Measurements from ENCODE around the gene ABCG1.

ABCG1 gene

DNA sequence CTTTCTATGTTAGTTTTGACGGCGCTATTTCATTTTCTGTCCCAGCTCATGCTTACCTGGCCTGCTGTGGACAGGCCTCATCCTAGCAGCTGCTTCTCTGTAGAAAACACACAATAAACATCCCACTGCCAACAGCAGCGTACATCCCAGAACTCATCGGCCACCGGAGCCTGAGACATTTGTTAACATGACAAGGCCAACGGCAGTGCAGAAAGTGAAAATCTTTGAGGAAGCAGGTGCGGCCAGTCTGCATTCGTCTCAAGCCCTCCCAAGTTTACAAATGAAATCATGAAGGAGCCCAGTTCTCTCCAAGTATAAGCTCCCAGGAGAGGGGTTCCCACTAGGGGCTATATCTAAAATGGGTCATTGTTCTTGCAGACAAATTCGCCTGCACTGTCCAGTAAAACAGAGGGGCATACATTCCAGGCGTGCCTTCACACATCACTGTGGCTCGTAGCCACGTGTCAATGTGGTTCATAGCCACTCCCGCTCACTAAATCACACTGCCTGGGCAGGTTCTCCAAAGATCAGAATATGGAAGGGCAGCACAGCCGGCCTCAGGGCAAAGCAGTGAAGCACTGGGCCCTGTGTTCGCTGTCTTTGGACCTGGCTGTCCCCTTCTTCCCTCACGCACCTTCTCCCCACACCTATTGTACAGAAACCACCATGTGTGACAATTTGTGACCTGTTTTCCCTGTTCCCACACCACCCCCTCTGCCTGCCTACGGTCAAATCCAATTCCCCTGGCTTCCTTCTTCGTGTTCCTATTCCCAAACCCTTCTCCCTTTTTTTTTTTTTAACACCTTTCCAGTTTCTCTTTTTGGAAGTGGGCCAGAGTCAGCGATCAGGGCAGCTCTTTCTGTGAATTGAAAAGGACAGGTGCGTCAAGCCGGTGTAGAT lies 27.0 kb upstream of the ABCG1 start:
- in situ Hi-C loops (cut with MboI; ENCODE audit: low sequenced_read_pairs) = no loop called here

DNA sequence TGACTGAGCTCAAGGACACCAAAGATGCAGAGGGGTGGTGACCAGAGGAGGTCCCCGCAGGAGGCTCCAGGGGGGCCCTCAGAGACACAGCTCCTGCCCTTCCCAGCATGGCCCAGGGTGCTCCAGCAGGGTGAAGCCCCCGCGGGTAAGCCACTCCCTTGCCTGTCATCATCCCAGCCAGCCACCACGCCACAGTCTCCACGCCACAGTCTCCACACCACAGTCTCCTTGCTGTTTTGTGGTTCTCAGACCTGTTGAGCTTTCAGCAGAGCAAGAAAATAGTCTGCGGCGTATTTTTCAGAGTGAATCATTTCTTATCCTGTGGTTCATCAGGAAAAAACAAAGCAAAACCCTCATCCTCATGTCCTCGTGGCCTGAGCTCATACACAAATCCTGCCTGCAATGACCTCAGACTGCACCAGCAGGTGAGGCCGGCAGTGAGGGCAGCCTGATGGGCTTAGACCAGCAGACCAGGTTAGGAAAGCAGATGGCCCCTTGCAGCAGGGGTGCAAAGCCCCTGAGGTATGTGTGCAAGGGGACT lies 25.7 kb upstream of the ABCG1 start:
- in situ Hi-C loops (cut with MboI; ENCODE audit: low sequenced_read_pairs) = no loop called here

DNA sequence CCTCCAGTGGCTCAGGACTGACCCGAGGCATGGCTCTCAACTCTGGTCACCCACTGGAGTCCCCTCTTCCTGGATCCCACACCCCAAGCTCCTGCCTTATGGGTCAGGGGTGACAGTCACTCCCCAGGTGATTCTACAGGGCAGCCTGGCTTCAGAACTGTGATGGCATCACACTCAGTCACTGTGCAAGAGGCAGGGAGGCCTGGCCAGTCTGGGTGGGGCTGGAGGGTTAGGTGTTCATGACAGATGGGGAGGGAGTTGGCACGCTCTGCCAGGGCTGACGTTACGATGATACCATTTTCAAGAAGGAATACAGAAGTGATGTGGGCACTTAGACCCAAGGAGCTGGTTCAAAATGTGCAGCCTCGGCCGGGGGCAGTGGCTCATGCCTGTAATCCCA lies 25.2 kb upstream of the ABCG1 start:
- in situ Hi-C loops (cut with MboI; ENCODE audit: low sequenced_read_pairs) = no loop called here

DNA sequence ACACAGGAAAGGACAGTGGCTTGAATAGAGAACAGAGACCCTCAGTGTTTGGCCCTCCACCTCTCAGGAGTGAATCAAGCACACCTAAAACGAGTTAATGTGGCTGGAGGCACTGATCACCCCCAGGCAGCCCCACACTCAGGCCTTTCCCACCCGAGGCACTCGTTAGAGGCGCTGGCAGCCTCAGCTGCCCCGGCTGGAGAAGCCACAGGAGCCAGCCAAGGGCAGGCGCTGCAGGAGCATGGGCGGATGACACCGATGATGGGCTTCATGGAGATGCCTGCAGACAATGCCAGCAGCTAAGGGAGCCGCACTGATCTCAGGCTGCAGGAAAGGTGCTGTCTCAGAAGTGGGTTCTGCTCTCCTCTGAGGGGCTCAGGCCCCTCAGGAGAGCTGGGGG lies 24.1 kb upstream of the ABCG1 start:
- in situ Hi-C loops (cut with MboI; ENCODE audit: low sequenced_read_pairs) = no loop called here

DNA sequence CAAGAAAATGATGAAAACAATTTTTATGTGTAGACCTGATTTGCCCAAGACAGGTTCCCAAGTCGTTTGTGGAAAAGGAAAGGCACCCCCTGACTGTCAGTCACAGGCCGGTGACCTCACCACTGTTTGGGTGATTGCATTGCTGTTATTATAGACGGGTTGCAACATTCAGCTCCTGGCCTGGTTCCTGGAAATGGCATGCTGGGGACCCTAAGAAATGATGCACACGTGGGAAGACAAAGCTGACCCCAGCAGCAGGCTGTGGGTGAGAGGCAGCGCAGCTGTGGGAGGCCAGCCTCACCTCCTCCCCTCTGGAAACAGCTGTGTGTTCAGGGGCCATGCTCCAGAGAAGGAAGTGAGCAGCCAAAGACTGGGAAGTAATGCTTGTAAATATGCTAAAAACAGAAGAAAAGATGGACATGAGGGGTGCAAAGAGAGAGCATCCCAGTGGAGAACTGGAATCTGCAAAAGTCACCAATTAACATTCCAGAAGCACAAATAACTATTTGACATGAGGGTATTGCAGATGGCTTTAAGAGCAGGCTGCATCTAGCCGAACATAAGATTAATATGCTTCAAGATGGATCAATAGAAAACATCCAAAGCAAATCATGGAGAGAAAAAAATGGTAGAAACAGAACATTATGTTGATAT lies 23.4 kb upstream of the ABCG1 start:
- in situ Hi-C loops (cut with MboI; ENCODE audit: low sequenced_read_pairs) = no loop called here

DNA sequence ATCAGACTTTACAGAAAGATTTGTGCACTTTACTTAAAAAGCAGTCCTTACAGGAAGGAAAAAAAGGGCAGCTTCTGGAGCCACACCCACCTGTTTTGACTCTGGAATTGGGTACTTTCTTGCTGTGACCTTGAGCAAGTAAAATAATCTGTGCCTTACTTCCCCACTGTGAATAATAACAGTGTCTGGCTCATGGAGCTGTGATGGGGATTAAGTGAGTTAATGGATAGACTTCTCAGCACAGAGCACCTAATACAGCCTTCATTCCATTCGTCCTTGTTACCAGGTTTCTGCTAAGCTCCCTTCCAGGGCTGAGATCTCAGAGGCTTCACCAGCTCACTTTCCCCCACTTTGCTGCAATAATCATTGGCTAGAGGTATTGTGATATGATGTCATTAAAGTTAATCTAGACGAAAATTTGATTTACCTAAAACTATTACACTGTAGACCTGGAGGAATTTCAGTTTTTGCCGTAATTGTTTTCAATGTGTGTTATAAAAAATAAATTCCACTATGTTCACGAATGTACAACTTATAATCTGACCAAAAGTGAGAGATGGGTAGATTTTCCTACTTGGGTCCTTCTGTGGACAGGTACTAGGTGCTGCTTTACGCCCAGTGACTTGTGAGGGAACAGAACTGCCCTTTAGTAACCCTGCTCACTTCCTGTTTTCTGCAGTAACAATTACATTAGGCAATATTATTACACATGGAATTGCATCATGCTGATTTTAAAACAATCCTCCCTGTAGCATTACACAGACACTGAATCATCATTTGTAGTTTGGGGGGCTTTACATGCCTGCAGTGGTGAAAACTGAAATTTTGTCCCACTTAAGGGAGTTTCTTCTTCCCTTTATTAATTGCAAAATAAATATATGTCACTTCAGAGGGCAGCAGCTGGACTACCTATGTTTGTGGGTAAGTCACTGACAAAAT lies 19.7 kb upstream of the ABCG1 start:
- in situ Hi-C loops (cut with MboI; ENCODE audit: low sequenced_read_pairs) = no loop called here

DNA sequence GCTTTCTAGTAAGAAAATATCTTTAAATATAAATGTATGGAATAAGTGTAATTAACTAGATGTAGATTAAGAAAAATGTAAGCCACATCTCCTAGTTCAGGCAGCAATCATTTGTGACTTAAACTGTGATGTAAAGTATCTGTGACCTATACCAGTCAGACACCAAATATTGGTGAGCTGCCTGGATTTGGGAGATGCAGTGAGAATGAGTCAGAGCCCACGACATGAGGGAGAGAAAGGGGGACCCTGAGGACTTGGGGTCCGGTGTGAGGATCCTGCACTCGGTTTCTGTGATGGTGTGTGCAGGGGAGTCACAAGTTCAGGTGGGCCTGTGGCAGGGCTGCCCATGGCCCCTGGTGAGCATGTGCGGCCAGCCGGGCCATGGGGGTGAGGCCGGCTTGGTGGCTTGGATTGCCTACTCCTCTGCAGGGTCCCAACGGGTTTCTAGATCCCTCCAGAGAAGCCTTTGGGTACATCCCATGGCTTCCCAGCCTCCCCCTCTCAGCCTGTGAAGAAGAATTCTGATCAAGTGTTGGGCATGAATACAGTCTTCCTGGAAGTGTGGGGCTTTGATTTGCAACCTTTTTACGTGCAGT lies 19.0 kb upstream of the ABCG1 start:
- in situ Hi-C loops (cut with MboI; ENCODE audit: low sequenced_read_pairs) = no loop called here

DNA sequence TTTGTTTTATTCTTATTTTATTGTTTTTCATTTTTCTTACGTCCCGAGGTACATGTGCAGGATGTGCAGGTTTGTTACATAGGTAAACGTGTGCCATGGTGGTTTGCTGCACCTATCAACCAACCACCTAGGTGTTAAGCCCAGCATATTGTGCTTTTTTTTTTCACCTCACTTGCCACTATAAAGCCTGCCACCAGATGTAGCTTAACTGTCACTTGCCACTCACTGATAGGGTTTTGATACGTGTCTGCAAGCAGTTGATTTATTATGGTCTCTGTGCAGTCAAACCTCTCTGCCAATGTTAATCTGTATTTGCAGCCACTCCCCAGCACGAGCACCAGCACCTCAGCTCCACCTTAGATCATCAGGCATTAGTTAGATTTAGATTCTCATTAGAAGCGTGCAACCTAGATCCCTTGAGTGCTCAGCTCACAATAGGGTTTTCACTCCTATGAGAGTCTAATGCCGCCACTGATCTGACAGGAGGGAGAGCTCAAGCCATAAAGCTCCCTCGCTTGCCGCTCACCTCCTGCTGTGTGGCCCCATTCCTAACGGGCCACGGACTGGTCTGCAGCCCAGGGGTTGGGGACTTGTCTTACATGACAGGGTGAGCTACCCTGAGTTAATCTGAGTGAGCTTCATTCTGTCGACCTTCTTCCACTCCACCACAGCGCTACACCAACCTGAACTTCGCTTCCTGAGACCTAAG lies 17.9 kb upstream of the ABCG1 start:
- in situ Hi-C loops (cut with MboI; ENCODE audit: low sequenced_read_pairs) = no loop called here

DNA sequence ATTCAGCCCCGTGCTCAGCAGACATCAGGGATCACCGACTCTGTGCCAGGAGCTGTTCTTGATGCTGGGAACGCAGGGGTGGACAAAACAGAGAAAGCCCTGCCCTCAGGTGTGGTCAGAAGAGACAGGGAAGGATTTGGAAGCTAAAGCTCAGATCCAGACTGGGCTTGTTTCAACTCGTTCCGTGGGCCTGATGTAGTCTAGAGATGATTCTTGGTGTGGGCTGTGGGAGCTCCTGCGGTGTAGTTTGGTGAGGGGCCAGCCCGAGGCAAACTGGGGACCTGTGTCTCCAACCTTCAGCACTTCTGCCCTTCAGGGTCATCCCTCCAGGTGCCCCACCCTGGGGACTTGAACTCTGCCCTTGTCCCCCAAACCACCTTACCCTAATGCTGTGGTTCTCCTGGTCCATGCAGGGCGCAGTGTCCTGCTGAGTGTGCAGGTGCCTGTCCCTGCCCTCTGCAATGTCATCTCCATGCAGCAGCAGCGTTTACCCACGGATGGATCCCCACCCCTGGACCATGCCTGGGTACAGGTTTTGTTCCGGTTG lies 17.3 kb upstream of the ABCG1 start:
- in situ Hi-C loops (cut with MboI; ENCODE audit: low sequenced_read_pairs) = no loop called here

DNA sequence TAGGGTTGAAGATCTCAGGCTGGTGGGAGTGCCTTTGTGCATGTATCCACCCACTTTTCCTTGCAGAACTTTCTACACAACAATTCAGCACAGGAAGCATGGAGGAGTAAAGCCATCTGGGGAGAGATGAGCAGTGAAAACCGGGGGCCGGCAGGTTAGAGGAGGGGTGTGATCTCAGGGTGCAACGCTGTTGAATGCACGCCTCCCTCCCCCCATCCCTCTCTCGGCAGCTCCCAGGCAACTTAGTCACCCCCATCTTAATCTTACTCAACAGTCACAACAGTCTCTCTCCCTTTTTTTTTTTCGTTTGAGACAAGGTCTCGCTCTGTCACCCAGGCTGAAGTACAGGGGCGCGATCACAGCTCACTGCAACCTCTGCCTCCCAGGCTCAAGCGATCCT lies 16.6 kb upstream of the ABCG1 start:
- in situ Hi-C loops (cut with MboI; ENCODE audit: low sequenced_read_pairs) = no loop called here

DNA sequence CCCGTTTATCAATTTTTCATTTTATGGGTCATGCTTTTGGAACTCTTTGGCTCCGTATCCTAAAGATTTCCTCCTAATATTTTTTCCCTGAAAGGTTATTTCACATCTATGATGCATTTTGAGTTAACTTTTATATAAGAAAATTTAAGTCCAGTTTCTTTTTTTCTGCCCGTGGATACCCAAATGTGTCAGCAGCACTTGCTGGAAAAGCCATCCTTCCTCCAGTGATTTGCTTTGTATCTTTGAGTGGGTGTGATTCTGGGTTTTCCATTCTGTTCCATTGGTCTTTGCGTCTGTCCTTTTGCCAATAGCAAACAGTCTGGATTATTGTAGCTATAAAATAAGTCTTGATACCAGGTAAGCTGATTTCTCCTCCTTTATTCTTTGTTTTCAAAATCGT lies 15.6 kb upstream of the ABCG1 start:
- in situ Hi-C loops (cut with MboI; ENCODE audit: low sequenced_read_pairs) = no loop called here

DNA sequence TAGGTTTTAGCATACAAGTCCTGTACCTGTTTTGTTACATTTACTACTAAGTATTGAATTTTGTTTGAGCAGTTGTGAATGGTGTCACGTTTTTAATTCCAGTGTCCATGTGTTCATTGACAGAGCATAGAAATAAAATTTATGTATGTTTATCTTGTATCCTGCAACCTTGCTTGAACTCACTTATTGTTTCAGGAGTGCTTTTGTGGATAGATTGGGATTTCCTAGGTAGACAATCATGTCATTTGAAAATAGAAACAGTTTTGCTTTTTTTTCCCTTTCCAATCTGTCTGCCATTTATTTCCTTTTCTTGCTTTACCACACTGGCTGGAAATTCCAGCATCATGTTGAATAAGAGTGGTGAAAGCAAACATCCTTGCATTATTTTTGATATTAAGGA lies 15.0 kb upstream of the ABCG1 start:
- in situ Hi-C loops (cut with MboI; ENCODE audit: low sequenced_read_pairs) = no loop called here

DNA sequence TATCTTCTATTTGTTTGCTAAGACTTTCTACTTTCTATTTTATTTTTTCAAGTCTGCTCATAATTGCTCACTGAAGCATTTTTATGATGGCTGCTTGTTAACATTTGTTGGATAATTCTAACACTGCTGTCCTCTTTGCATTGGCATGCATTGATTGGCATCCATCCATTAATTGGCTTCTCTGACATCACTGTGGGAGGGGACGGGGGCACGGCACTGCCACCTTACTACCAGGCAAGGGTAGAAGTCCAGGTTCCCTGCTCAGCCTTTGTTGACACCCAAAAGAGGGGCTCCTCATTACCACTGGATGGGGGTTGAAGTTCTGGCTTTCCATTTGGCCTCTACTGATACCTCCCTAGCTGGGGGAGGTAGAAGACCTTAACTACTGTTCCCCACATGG lies 11.5 kb upstream of the ABCG1 start:
- in situ Hi-C loops (cut with MboI; ENCODE audit: low sequenced_read_pairs) = no loop called here

DNA sequence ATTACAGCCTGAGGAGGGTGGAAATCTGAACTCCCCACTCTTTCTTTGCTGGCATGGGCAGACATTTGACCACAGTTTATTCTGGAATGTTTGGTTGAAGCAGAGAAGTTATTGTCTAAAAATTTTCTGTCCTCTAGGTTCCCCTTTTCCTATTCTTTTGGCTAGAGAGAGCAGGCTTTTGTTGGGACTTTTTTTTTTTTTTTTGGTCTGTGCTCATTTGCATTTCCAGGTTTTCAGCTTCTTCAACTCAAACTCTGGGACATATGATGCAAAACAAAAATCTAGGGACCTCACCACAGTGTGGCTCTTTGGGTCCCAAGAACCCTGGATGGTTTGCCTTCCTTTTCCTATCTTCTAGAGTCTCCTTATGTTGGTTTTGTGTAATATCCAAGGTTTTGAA lies 10.9 kb upstream of the ABCG1 start:
- in situ Hi-C loops (cut with MboI; ENCODE audit: low sequenced_read_pairs) = no loop called here

DNA sequence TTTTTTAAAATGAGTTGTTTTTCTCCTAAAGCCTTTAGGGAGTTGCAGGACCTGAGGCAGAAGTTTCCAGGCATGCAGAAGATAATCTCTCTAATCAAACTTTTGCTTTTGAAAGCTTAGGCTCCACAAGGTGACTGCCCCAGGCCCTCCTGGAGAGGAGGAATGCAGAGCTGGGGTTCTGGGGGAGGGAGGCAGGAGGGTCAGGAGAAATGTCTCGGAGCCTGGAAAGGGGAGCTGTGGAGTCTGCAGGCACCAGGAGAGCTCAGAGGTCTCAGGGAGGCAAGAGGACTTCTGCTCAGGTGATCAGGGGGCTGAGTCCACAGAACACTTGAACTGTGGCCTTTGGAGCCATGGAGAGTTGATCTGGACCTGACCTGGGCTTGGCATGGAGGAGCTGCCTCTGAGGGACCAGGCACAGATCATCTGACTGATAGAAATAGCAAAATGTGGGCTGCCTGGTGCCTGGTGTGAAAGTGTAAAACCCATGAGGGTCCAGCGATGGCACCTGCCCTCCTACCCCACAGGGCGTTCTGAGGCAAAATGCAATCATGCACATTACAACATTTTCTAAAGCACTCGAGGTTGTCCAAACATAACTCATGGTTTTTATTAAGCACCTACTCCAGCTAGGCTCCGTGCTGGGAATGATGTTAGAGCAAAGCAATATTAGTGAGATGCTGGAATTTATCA lies 10.0 kb upstream of the ABCG1 start:
- in situ Hi-C loops (cut with MboI; ENCODE audit: low sequenced_read_pairs) = no loop called here

DNA sequence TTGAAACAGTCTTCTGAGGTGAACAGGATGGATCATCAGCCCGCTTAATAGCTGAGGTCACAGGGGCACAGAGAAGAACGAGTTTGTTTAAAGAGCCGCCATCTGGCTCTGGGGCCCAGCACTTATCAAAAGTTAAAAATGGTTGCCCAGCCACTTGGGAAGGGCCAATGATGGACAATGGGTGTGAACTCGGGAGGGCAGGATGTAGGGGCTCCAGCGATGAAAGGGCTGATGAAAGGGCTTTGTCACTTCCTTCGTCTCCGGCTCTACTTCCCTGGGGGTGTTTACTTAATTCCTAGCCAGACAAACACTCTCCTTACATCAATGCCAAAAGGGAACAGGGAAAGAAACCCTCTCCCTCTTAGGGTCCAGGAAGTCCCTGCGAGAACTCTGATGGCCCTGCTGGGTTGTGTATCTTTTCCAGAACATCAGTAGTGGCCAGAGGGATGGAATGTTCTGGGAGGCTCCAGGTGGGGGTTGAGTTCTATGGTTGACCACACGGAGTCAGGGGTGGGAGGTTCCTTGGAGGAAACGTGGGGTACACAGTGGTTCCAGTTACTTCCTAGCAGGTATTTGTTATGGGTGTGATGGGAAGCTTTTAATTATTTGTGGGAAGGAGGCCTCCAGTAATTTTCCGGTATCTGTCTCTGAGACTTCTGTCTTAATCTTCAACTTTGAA lies 9.0 kb upstream of the ABCG1 start:
- in situ Hi-C loops (cut with MboI; ENCODE audit: low sequenced_read_pairs) = no loop called here

DNA sequence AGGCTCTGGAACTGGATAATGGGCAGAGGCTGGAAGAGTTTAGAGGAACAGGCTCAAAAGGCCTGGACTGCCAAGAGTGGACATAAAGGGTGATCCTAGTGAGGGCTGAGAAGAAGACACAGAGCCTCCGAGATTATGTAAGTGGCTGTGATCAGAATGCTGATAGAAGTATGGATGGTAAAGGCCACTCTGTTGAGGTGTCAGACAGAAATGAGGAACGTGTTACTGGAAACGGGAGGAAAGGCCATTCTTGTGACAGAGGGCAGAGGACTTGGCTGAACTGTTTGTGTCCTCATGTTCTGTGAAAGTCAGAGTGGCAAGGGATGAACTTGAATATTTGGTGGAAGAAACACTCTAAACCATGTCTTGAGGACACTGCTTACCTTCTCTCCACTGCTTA lies 6.7 kb upstream of the ABCG1 start:
- in situ Hi-C loops (cut with MboI; ENCODE audit: low sequenced_read_pairs) = no loop called here

DNA sequence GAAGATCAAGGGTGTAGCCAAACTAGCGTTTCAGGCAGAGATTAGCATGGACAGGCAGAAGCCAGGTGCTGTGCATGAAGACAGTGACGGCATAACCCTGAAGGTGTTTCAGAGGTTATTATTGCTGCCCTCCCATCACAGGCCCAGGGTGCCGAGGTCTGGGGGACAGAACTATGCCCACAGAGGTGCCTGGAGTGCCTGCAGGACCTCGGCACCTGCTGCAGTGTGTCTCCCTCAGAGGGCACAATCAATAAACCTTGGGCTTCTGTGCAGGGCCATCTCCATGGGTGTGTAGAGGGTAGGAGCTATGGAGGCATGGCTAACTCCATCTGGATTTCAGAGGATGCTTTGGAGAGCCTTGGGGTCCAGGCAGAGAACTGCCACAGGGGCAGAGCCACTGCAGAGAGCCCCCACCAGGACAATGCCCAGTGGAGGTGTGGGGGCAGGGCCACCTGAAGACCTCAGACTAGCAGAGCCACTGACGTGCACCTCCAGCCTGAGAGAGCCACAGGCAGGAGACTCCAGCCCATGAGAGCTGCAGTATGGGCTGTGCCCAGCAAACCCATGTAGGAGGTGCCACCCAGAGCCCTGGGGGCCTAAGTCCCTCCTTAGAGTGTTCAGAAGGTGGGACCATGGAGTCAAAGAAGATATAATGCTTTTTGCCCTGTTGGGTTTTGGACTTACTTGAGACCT lies 5.7 kb upstream of the ABCG1 start:
- in situ Hi-C loops (cut with MboI; ENCODE audit: low sequenced_read_pairs) = no loop called here
